Activated naive CD8-positive, alpha-beta T cell treated with anti-CD3 and anti-CD28 coated beads for 36 hours (primary cell): ENCODE measurements around the gene NCKAP5. TPM values are rescaled to one million over a fixed set of nuclear protein-coding genes. Genes with fewer than 3 reads are reported as not detected.

Source experiments
- DNase-seq: peaks from one replicate; pipeline ENCODE4 v3.0.0; 2021
- H3K27ac Mint-ChIP-seq: one replicate; pipeline ENCODE4 v1.8.0; 2022; ENCODE audit warnings: mild to moderate bottlenecking, moderate library complexity, mixed read lengths
- H3K27me3 Mint-ChIP-seq: one replicate; pipeline ENCODE4 v1.8.0; 2022; ENCODE audit warnings: mild to moderate bottlenecking, mixed read lengths
- H3K36me3 Mint-ChIP-seq: one replicate; pipeline ENCODE4 v1.8.0; 2021; ENCODE audit warnings: mild to moderate bottlenecking, mixed read lengths
- H3K4me1 Mint-ChIP-seq: one replicate; pipeline ENCODE4 v1.8.0; 2021; ENCODE audit warnings: mixed read lengths
- H3K4me3 Mint-ChIP-seq: one replicate; pipeline ENCODE4 v1.8.0; 2022; ENCODE audit warnings: mild to moderate bottlenecking, moderate library complexity, mixed read lengths
- H3K9me3 Mint-ChIP-seq: one replicate; pipeline ENCODE4 v1.8.0; 2022; ENCODE audit warnings: mixed read lengths
- total RNA-seq, 2 experiments: library from RNA; stranded (reverse); gene quantifications; one replicate each; pipeline ENCODE4 v1.2.3, GENCODE V29; 2021

The NCKAP5 gene
- total RNA-seq, 2 experiments from 2014 or later: not detected

GRCh38 chr2:133557614-133558013 is 10.6 kb downstream of the NCKAP5 start:
- Mint-ChIP-seq H3K9me3 (no peaks in the 10 kb centered on the region), H3K4me1 (no peaks in the 10 kb centered on the region), H3K27ac (no peak overlapping the region), H3K27me3 (no peaks in the 10 kb centered on the region), H3K4me3 (no peak overlapping the region), H3K36me3 (no peaks in the 10 kb centered on the region)
- no peak for DNase-seq

GRCh38 chr2:133553838-133554408 is 14.3 kb downstream of the NCKAP5 start:
- no peak for DNase-seq
- no peak overlapping the region for H3K27ac Mint-ChIP-seq
- no peaks in the 10 kb centered on the region for H3K4me1 Mint-ChIP-seq

GRCh38 chr2:133553251-133553650 is 15.0 kb downstream of the NCKAP5 start:
- Mint-ChIP-seq H3K4me1 (no peaks in the 10 kb centered on the region), H3K27ac (no peak overlapping the region), H3K36me3 (no peaks in the 10 kb centered on the region), H3K27me3 (no peaks in the 10 kb centered on the region), H3K9me3 (peaks cover 1% of the 10 kb centered on the region), H3K4me3 (no peak overlapping the region)
- no peak for DNase-seq

More at GRCh38 chr2:133553838-133554408, 14.3 kb downstream of the NCKAP5 start:
- Mint-ChIP-seq H3K27me3 (no peaks in the 10 kb centered on the region), H3K4me3 (no peak overlapping the region), H3K36me3 (no peaks in the 10 kb centered on the region), H3K9me3 (no peaks in the 10 kb centered on the region)

- Mint-ChIP-seq H3K4me3 (no peak overlapping the region), H3K36me3 (no peaks in the 10 kb centered on the region), H3K27ac (no peak overlapping the region), H3K27me3 (no peaks in the 10 kb centered on the region), H3K9me3 (peaks cover 1% of the 10 kb centered on the region), H3K4me1 (no peaks in the 10 kb centered on the region)
- no peak for DNase-seq
Measured at GRCh38 chr2:133552821-133553220, 15.4 kb downstream of the NCKAP5 start.

- no peak overlapping the region for H3K4me3 Mint-ChIP-seq
- H3K9me3 Mint-ChIP-seq: peaks cover 7% of the 10 kb centered on the region
- H3K27ac Mint-ChIP-seq: no peak overlapping the region
- no peak for DNase-seq
- H3K36me3 Mint-ChIP-seq: no peaks in the 10 kb centered on the region
- H3K4me1 Mint-ChIP-seq: no peaks in the 10 kb centered on the region
- H3K27me3 Mint-ChIP-seq: peaks cover 3% of the 10 kb centered on the region
Measured at GRCh38 chr2:133541797-133542196, 26.5 kb downstream of the NCKAP5 start.

- no peaks in the 10 kb centered on the region for H3K36me3 Mint-ChIP-seq
- H3K9me3 Mint-ChIP-seq: peaks cover 7% of the 10 kb centered on the region
- H3K27ac Mint-ChIP-seq: no peak overlapping the region
- no peak for DNase-seq
- H3K27me3 Mint-ChIP-seq: peaks cover 3% of the 10 kb centered on the region
- H3K4me3 Mint-ChIP-seq: no peak overlapping the region
- H3K4me1 Mint-ChIP-seq: no peaks in the 10 kb centered on the region
Measured at GRCh38 chr2:133541376-133541775, 26.9 kb downstream of the NCKAP5 start.

- H3K4me1 Mint-ChIP-seq: no peaks in the 10 kb centered on the region
- H3K4me3 Mint-ChIP-seq: no peak overlapping the region
- peaks cover 7% of the 10 kb centered on the region for H3K27me3 Mint-ChIP-seq
- H3K36me3 Mint-ChIP-seq: no peaks in the 10 kb centered on the region
- H3K9me3 Mint-ChIP-seq: peaks cover 4% of the 10 kb centered on the region
- H3K27ac Mint-ChIP-seq: no peak overlapping the region
- DNase-seq: no peak
Measured at GRCh38 chr2:133532919-133533318, 35.3 kb downstream of the NCKAP5 start.

GRCh38 chr2:133531382-133531781 is 36.9 kb downstream of the NCKAP5 start:
- Mint-ChIP-seq H3K27me3 (peaks cover 7% of the 10 kb centered on the region), H3K36me3 (no peaks in the 10 kb centered on the region), H3K27ac (no peak overlapping the region), H3K9me3 (peaks cover 2% of the 10 kb centered on the region), H3K4me3 (no peak overlapping the region), H3K4me1 (no peaks in the 10 kb centered on the region)
- DNase-seq: no peak

GRCh38 chr2:133530645-133531044 is 37.6 kb downstream of the NCKAP5 start:
- Mint-ChIP-seq H3K9me3 (peaks cover 2% of the 10 kb centered on the region), H3K36me3 (no peaks in the 10 kb centered on the region), H3K4me3 (no peak overlapping the region), H3K27me3 (peaks cover 7% of the 10 kb centered on the region), H3K27ac (no peak overlapping the region), H3K4me1 (no peaks in the 10 kb centered on the region)
- no peak for DNase-seq

GRCh38 chr2:133526530-133527300 is 41.5 kb downstream of the NCKAP5 start:
- Mint-ChIP-seq H3K4me3 (no peak overlapping the region), H3K36me3 (no peaks in the 10 kb centered on the region), H3K4me1 (no peaks in the 10 kb centered on the region), H3K9me3 (peaks cover 2% of the 10 kb centered on the region), H3K27ac (no peak overlapping the region), H3K27me3 (peaks cover 7% of the 10 kb centered on the region)
- no peak for DNase-seq

GRCh38 chr2:133525613-133526529 is 42.4 kb downstream of the NCKAP5 start:
- Mint-ChIP-seq H3K27ac (no peak overlapping the region), H3K9me3 (peaks cover under 1% of the 10 kb centered on the region), H3K4me1 (no peaks in the 10 kb centered on the region), H3K36me3 (no peaks in the 10 kb centered on the region), H3K27me3 (peaks cover 7% of the 10 kb centered on the region), H3K4me3 (no peak overlapping the region)
- DNase-seq: no peak

- DNase-seq: no peak
- H3K27me3 Mint-ChIP-seq: peaks cover 1% of the 10 kb centered on the region
- H3K27ac Mint-ChIP-seq: no peak overlapping the region
- no peaks in the 10 kb centered on the region for H3K36me3 Mint-ChIP-seq
- no peaks in the 10 kb centered on the region for H3K4me1 Mint-ChIP-seq
- H3K4me3 Mint-ChIP-seq: no peak overlapping the region
- H3K9me3 Mint-ChIP-seq: no peaks in the 10 kb centered on the region
Measured at GRCh38 chr2:133525090-133525489, 43.2 kb downstream of the NCKAP5 start.

GRCh38 chr2:133523406-133523805 is 44.9 kb downstream of the NCKAP5 start:
- DNase-seq: no peak
- Mint-ChIP-seq H3K4me3 (no peak overlapping the region), H3K9me3 (no peaks in the 10 kb centered on the region), H3K4me1 (no peaks in the 10 kb centered on the region), H3K27me3 (no peaks in the 10 kb centered on the region), H3K27ac (no peak overlapping the region), H3K36me3 (no peaks in the 10 kb centered on the region)

- Mint-ChIP-seq H3K9me3 (no peaks in the 10 kb centered on the region), H3K36me3 (no peaks in the 10 kb centered on the region), H3K27me3 (no peaks in the 10 kb centered on the region), H3K4me1 (no peaks in the 10 kb centered on the region), H3K4me3 (no peak overlapping the region), H3K27ac (no peak overlapping the region)
- DNase-seq: no peak
Measured at GRCh38 chr2:133522204-133522603, 46.1 kb downstream of the NCKAP5 start.

GRCh38 chr2:133521146-133521745 is 47.0 kb downstream of the NCKAP5 start:
- Mint-ChIP-seq H3K4me1 (no peaks in the 10 kb centered on the region), H3K36me3 (no peaks in the 10 kb centered on the region), H3K9me3 (no peaks in the 10 kb centered on the region), H3K27ac (no peak overlapping the region), H3K27me3 (no peaks in the 10 kb centered on the region), H3K4me3 (no peak overlapping the region)
- no peak for DNase-seq
